K562 (cell line): Measurements from ENCODE around the gene CCSER2. TPM values are rescaled to one million over a fixed set of nuclear protein-coding genes. Genes with fewer than 3 reads are reported as not detected.

Experiments
- ATF7 ChIP-seq: fragments of 450-650 bp; IDR thresholded peaks from 2 replicates; pipeline ENCODE4 v1.7.1; 2014; ENCODE audit warnings: mild to moderate bottlenecking, moderate library complexity
- CBX1 ChIP-seq: sonication (generic); IDR thresholded peaks from 2 replicates; pipeline ENCODE4 v1.6.1; 2016; ENCODE audit warnings: antibody characterized with exemption, low read depth, mild to moderate bottlenecking
- FOXA1 ChIP-seq: fragments of 450-650 bp; IDR thresholded peaks from 2 replicates; pipeline ENCODE4 v1.6.1; 2016; ENCODE audit warnings: mild to moderate bottlenecking, borderline replicate concordance
- HDAC8 ChIP-seq: fragments of 450-650 bp; IDR thresholded peaks from 2 replicates; pipeline ENCODE4 v1.6.1; 2016; ENCODE audit warnings: mild to moderate bottlenecking, missing genetic modification characterization, moderate library complexity, missing compliant biosample characterization
- HIVEP1 ChIP-seq: fragments of 250-450 bp; sonication (Bioruptor Pico); IDR thresholded peaks from 2 replicates; pipeline ENCODE4 v1.4.0; 2020; ENCODE audit warnings: mild to moderate bottlenecking
- IRF1 ChIP-seq: sonication (generic); formaldehyde crosslinking; IDR thresholded peaks from 2 replicates; pipeline ENCODE4 v1.8.0; 2022; ENCODE audit warnings: missing genetic modification reagents, mild to moderate bottlenecking, borderline replicate concordance
- KDM5B ChIP-seq: fragments of 200-600 bp; sonication (generic); IDR thresholded peaks from 2 replicates; pipeline ENCODE4 v1.6.1; 2012; ENCODE audit warnings: low read depth, mild to moderate bottlenecking, moderate library complexity, low read length, control low read depth, inconsistent platforms; ENCODE audit not compliant: insufficient replicate concordance
- KLF13 ChIP-seq: fragments of 450-650 bp; IDR thresholded peaks from 2 replicates; pipeline ENCODE4 v1.6.1; 2016; ENCODE audit warnings: missing genetic modification characterization, low read depth, mild to moderate bottlenecking, missing compliant biosample characterization, moderate library complexity, borderline replicate concordance
- MBD2 ChIP-seq: sonication (generic); IDR thresholded peaks from 2 replicates; pipeline ENCODE4 v1.6.1; 2016; ENCODE audit warnings: low read depth, borderline replicate concordance
- MLX ChIP-seq, 2 experiments: fragments of 450-650 bp in 1 of 2; sonication (generic) in 1 of 2; formaldehyde crosslinking; conservative IDR thresholded peaks; 2 replicates each; pipeline versions ENCODE4 v1.4.0 to v1.8.1; 2020 to 2022; ENCODE audit warnings: mild to moderate bottlenecking in 1 of 2, missing genetic modification reagents in 1 of 2
- MNT ChIP-seq, 2 experiments: fragments of 450-650 bp; conservative IDR thresholded peaks; 2 replicates each; pipeline ENCODE4 v1.6.1; 2017; ENCODE audit warnings: mild to moderate bottlenecking in 2 of 2, moderate library complexity in 2 of 2
- NFYB ChIP-seq: IDR thresholded peaks from 2 replicates; pipeline ENCODE4 v1.6.1; 2011; ENCODE audit warnings: mild to moderate bottlenecking, moderate library complexity; ENCODE audit not compliant: insufficient read length; ENCODE audit errors: extremely low read depth
- NUFIP1 ChIP-seq: fragments of 450-650 bp; IDR thresholded peaks from 2 replicates; pipeline ENCODE4 v1.6.1; 2018; ENCODE audit not compliant: partially characterized antibody
- POLR3A ChIP-seq: IDR thresholded peaks from 2 replicates; pipeline ENCODE4 v1.6.1; 2011; ENCODE audit warnings: borderline replicate concordance, mild to moderate bottlenecking, moderate library complexity; ENCODE audit not compliant: insufficient read length, insufficient read depth; ENCODE audit errors: extremely low read depth
- POLR3G ChIP-seq: IDR thresholded peaks from 2 replicates; pipeline ENCODE4 v1.6.1; 2011; ENCODE audit not compliant: insufficient read length, insufficient replicate concordance; ENCODE audit errors: extremely low read depth
- RFX7 ChIP-seq: fragments of 250-450 bp; sonication (Bioruptor Pico); IDR thresholded peaks from 2 replicates; pipeline ENCODE4 v1.5.1; 2021; ENCODE audit warnings: mild to moderate bottlenecking
- TEAD2 ChIP-seq: fragments of 450-650 bp; IDR thresholded peaks from 2 replicates; pipeline ENCODE4 v1.6.1; 2016; ENCODE audit warnings: missing genetic modification characterization, control low read depth, missing compliant biosample characterization
- ZC3H4 ChIP-seq: sonication (generic); formaldehyde crosslinking; IDR thresholded peaks from 2 replicates; pipeline ENCODE4 v1.9.0; 2021; ENCODE audit warnings: missing genetic modification reagents, borderline replicate concordance
- ZNF224 ChIP-seq: sonication (generic); formaldehyde crosslinking; IDR thresholded peaks from 2 replicates; pipeline ENCODE4 v1.8.0; 2022; ENCODE audit warnings: mild to moderate bottlenecking, missing genetic modification reagents
- ZNF395 ChIP-seq: fragments of 200-800 bp; sonication (Bioruptor generic); IDR thresholded peaks from 2 replicates; pipeline ENCODE4 v1.6.1; 2017; ENCODE audit warnings: missing genetic modification characterization, missing compliant biosample characterization
- ZNF408 ChIP-seq: fragments of 250-450 bp; sonication (Bioruptor Pico); IDR thresholded peaks from 2 replicates; pipeline ENCODE4 v1.4.0; 2020; ENCODE audit warnings: low read depth, mild to moderate bottlenecking, moderate library complexity
- ZNF445 ChIP-seq: fragments of 250-450 bp; sonication (Bioruptor Pico); IDR thresholded peaks from 2 replicates; pipeline ENCODE4 v1.4.0; 2020; ENCODE audit warnings: low read depth, mild to moderate bottlenecking, moderate library complexity
- ZNF780A ChIP-seq: fragments of 250-450 bp; sonication (Bioruptor Pico); IDR thresholded peaks from 2 replicates; pipeline ENCODE4 v1.5.0; 2021; ENCODE audit warnings: mild to moderate bottlenecking
- ZNF79 ChIP-seq: fragments of 250-450 bp; sonication (Bioruptor Pico); IDR thresholded peaks from 2 replicates; pipeline ENCODE4 v1.4.0; 2020; ENCODE audit warnings: low read depth, mild to moderate bottlenecking, moderate library complexity
- polyA plus RNA-seq, 8 experiments: library from polyadenylated mRNA; depleted of rRNA in 4 of 8; stranded (reverse) in 5 of 8; unstranded in 3 of 8; fragments of >200 nt; fragmentation: Nextera tagmentation in 2 of 8; fragmentation: Illumina TruSeq in 1 of 8; extraction: Ambion mirVana in 2 of 8; extraction: Trizol in 1 of 8; gene quantifications; 2 replicates each; pipeline versions ENCODE4 v1.2.1 to v1.2.3, GENCODE V29; 2011 to 2014; ENCODE audit warnings: inconsistent platforms in 1 of 8, missing spikeins in 1 of 8
- total RNA-seq, 7 experiments: library from RNA; depleted of rRNA in 6 of 7; stranded (reverse); fragments of >200 nt in 6 of 7; fragmentation: Illumina TruSeq in 2 of 7; extraction: Trizol in 2 of 7; gene quantifications; 2 replicates each; pipeline versions ENCODE4 v1.2.1 to v1.2.3, GENCODE V29; 2011 to 2021; ENCODE audit warnings: low replicate concordance in 1 of 7

The CCSER2 gene
- total and polyA plus RNA-seq, 9 of the 15 experiments (the other 6 are each of a cell fraction or from before 2014, with no cell fraction given), result 2.7 to 15.1 (median 9.7) TPM

- TF ChIP-seq MNT (conservative IDR thresholded peaks at IDR 0.05) (peak; percentile 84 to 96), ZNF780A (CRISPR knock-in tag) (no peak), ZNF79 (no peak), RFX7 (CRISPR knock-in tag) (no peak), MBD2 (peak; percentile 90), NUFIP1 (no peak), ZNF445 (CRISPR knock-in tag) (peak; percentile 30; the same call in 1 of the 2 replicates), KLF13 (peak; percentile 80; the same call in 1 of the 2 replicates), CBX1 (0 out of 2 replicates have a peak, but pooled peaks have one; percentile 50), ZC3H4 (CRISPR knock-in tag) (no peak), HDAC8 (tag) (no peak; the same call in 1 of the 2 replicates), NFYB (no peak), MLX (CRISPR knock-in tag; conservative IDR thresholded peaks at IDR 0.05) (no peak), HIVEP1 (CRISPR knock-in tag) (0 out of 2 replicates have a peak, but pooled peaks have one; percentile 25), ZNF408 (no peak), TEAD2 (tag) (0 out of 2 replicates have a peak, but pooled peaks have one; percentile 32), POLR3G (no peak), FOXA1 (no peak), ZNF395 (CRISPR knock-in tag) (peak; percentile 98), IRF1 (CRISPR knock-in tag) (no peak), ATF7 (peak; percentile 97), KDM5B (no peak), ZNF224 (no peak), POLR3A (no peak)
Measured at GRCh38 chr10:84293574-84294016, 34.8 kb upstream of the CCSER2 start (continued).
